ENCODE data around the gene ZRSR2. TPM values are rescaled to one million over a fixed set of nuclear protein-coding genes. Genes with fewer than 3 reads are reported as not detected.

The ZRSR2 gene
- total and polyA plus RNA-seq, 2 experiments from 2014 or later, result 5.2 to 45.1 TPM

- TF ChIP-seq ETS1 (IDR thresholded peaks at IDR 0.05), result no peak
- TF ChIP-seq EZH2 (IDR thresholded peaks at IDR 0.05; ENCODE audit: low read depth, unreplicated experiment), result no peak
Observed at GRCh38 chrX:15820106-15821073, 30.1 kb downstream of the ZRSR2 start (continued).

GRCh38 chrX:15822922-15823321 lies 32.6 kb downstream of the ZRSR2 start:
- Histone ChIP-seq H3K79me2 (replicated peaks; ENCODE audit: insufficient read depth) (no peaks in the 10 kb centered on the region), H3K4me2 (no peak overlapping the region), H3K27ac (ENCODE audit: low read depth) (no peak overlapping the region), H3F3A (replicated peaks; ENCODE audit: low read depth) (no peaks in the 10 kb centered on the region), H4K20me1 (replicated peaks; ENCODE audit: insufficient read depth) (no peaks in the 10 kb centered on the region), H2AFZ (no peak overlapping the region), H3K27me3 (ENCODE audit: insufficient read depth) (no peaks in the 10 kb centered on the region), H3K4me1 (ENCODE audit: insufficient read depth) (no peaks in the 10 kb centered on the region), H3K9me2 (ENCODE audit: insufficient read depth) (no peaks in the 10 kb centered on the region), H3K4me3 (no peak overlapping the region), H3K36me3 (ENCODE audit: insufficient read depth) (peaks cover under 1% of the 10 kb centered on the region; the same call in 1 of the 2 replicates)
- Mint-ChIP-seq H3K36me3 (ENCODE audit: low read depth) (peaks cover 39% of the 10 kb centered on the region), H3K4me1 (peaks cover 9% of the 10 kb centered on the region), H3K9me3 (no peaks in the 10 kb centered on the region), H3K4me3 (no peak overlapping the region), H3K27ac (no peak overlapping the region), H3K27me3 (ENCODE audit: insufficient read depth, low read depth, poor library complexity) (peaks cover 2% of the 10 kb centered on the region)
- ATAC-seq (no peak), DNase-seq (ENCODE audit: low spot score) (no peak)
- TF ChIP-seq CREB1 (CRISPR knock-in tag; IDR thresholded peaks at IDR 0.05; ENCODE audit: low read depth) (no peak), NANOG (IDR thresholded peaks at IDR 0.05; ENCODE audit: borderline replicate concordance) (no peak), EZH2phosphoT487 (IDR thresholded peaks at IDR 0.05; ENCODE audit: unreplicated experiment) (no peak), JUNB (IDR thresholded peaks at IDR 0.05; ENCODE audit: unreplicated experiment) (no peak), POLR2AphosphoS5 (IDR thresholded peaks at IDR 0.05; ENCODE audit: low read depth) (no peak)

- no peaks in the 10 kb centered on the region for H3F3A ChIP-seq (replicated peaks; ENCODE audit: low read depth)
- no peaks in the 10 kb centered on the region for H3K27me3 ChIP-seq (ENCODE audit: insufficient read depth)
- peaks cover 35% of the 10 kb centered on the region for H3K36me3 Mint-ChIP-seq (ENCODE audit: low read depth)
- no peak overlapping the region for H3K27ac Mint-ChIP-seq
- no peak overlapping the region for H3K4me3 ChIP-seq
- H2AFZ ChIP-seq, result no peak overlapping the region
- no peaks in the 10 kb centered on the region for H3K9me2 ChIP-seq (ENCODE audit: insufficient read depth)
- H3K27me3 Mint-ChIP-seq (ENCODE audit: insufficient read depth, low read depth, poor library complexity), result peaks cover 2% of the 10 kb centered on the region
- no peaks in the 10 kb centered on the region for H4K20me1 ChIP-seq (replicated peaks; ENCODE audit: insufficient read depth)
- no peak for TF ChIP-seq REST (IDR thresholded peaks at IDR 0.05; ENCODE audit: unreplicated experiment)
- no peak for TF ChIP-seq CREB1 (CRISPR knock-in tag; IDR thresholded peaks at IDR 0.05; ENCODE audit: low read depth)
- TF ChIP-seq EZH2 (IDR thresholded peaks at IDR 0.05; ENCODE audit: low read depth, unreplicated experiment), result no peak
- TF ChIP-seq STAT1 (IDR thresholded peaks at IDR 0.05; ENCODE audit: unreplicated experiment), result no peak
- no peak for TF ChIP-seq NANOG (IDR thresholded peaks at IDR 0.05; ENCODE audit: borderline replicate concordance)
- TF ChIP-seq JUNB (IDR thresholded peaks at IDR 0.05; ENCODE audit: unreplicated experiment), result no peak
- no peak for TF ChIP-seq CTCF (conservative IDR thresholded peaks at IDR 0.05; ENCODE audit: low read depth in 2 of 2)
- no peak for TF ChIP-seq ZNF114 (CRISPR knock-in tag; IDR thresholded peaks at IDR 0.05)
- no peak for TF ChIP-seq POLR2AphosphoS5 (IDR thresholded peaks at IDR 0.05; ENCODE audit: low read depth)
- no peak for DNase-seq (ENCODE audit: low spot score)
- H3K4me2 ChIP-seq, result no peak overlapping the region
- no peaks in the 10 kb centered on the region for H3K36me3 ChIP-seq (ENCODE audit: insufficient read depth)
- H3K4me1 Mint-ChIP-seq, result peaks cover 15% of the 10 kb centered on the region
- peak overlapping the region; percentile 78 for H3K27ac ChIP-seq (ENCODE audit: low read depth)
- no peak for ATAC-seq
- no peak overlapping the region for H3K4me3 Mint-ChIP-seq
- no peaks in the 10 kb centered on the region for H3K9me3 Mint-ChIP-seq
- 0 out of 2 replicates have a peak, but pooled peaks cover under 1% of the 10 kb centered on the region for H3K79me2 ChIP-seq (replicated peaks; ENCODE audit: insufficient read depth)
- H3K4me1 ChIP-seq (ENCODE audit: insufficient read depth), result no peaks in the 10 kb centered on the region
Observed at GRCh38 chrX:15825936-15826335, 35.7 kb downstream of the ZRSR2 start.
